ENCODE measurements around the gene ARID3B.
"Not testable (repeated sequence)": the region's sequence is repeated elsewhere in the genome, so short reads cannot be mapped to it uniquely, and the experiment has no call there.

Gene ARID3B

GRCh38 chr15:74537736-74538135 is 3.3 kb upstream of the ARID3B start:
- DNase-seq (ENCODE audit: low read depth), result no peak

- not testable (repeated sequence) for DNase-seq (ENCODE audit: low read depth)
These were observed 1.5 kb upstream of the ARID3B start for GRCh38 chr15:74539521-74539920.

- no peak for DNase-seq (ENCODE audit: low read depth)
These were observed 759 bp upstream of the ARID3B start for GRCh38 chr15:74540161-74540760.

GRCh38 chr15:74541494-74542165 is 610 bp downstream of the ARID3B start:
- DNase-seq (ENCODE audit: low read depth), result peak; percentile 21

- DNase-seq (ENCODE audit: low read depth), result no peak
These were observed 1.4 kb downstream of the ARID3B start for GRCh38 chr15:74542166-74543042.

- no peak for DNase-seq (ENCODE audit: low read depth)
These were observed 2.0 kb downstream of the ARID3B start for GRCh38 chr15:74543043-74543422.

GRCh38 chr15:74543583-74543982 is 2.6 kb downstream of the ARID3B start:
- DNase-seq (ENCODE audit: low read depth), result no peak

GRCh38 chr15:74545086-74545485 is 4.1 kb downstream of the ARID3B start:
- DNase-seq (ENCODE audit: low read depth), result no peak

GRCh38 chr15:74545776-74546656 is 5.0 kb downstream of the ARID3B start:
- peak; percentile 91 for DNase-seq (ENCODE audit: low read depth)

- no peak for DNase-seq (ENCODE audit: low read depth)
These were observed 6.6 kb downstream of the ARID3B start for GRCh38 chr15:74547616-74548015.

- DNase-seq (ENCODE audit: low read depth), result no peak
These were observed 7.2 kb downstream of the ARID3B start for GRCh38 chr15:74548241-74548640.

- no peak for DNase-seq (ENCODE audit: low read depth)
These were observed 8.8 kb downstream of the ARID3B start for GRCh38 chr15:74549816-74550215.

- DNase-seq (ENCODE audit: low read depth), result no peak
These were observed 10.7 kb downstream of the ARID3B start for GRCh38 chr15:74551714-74552113.

- no peak for DNase-seq (ENCODE audit: low read depth)
These were observed 11.9 kb downstream of the ARID3B start for GRCh38 chr15:74552773-74553441.

GRCh38 chr15:74555192-74555591 is 14.2 kb downstream of the ARID3B start:
- DNase-seq (ENCODE audit: low read depth), result no peak

- no peak for DNase-seq (ENCODE audit: low read depth)
These were observed 17.7 kb downstream of the ARID3B start for GRCh38 chr15:74558706-74559105.

GRCh38 chr15:74563442-74563841 is 22.4 kb downstream of the ARID3B start:
- no peak for DNase-seq (ENCODE audit: low read depth)

GRCh38 chr15:74564182-74564581 is 23.2 kb downstream of the ARID3B start:
- no peak for DNase-seq (ENCODE audit: low read depth)

GRCh38 chr15:74565381-74566085 is 24.5 kb downstream of the ARID3B start:
- no peak for DNase-seq (ENCODE audit: low read depth)

- no peak for DNase-seq (ENCODE audit: low read depth)
These were observed 27.6 kb downstream of the ARID3B start for GRCh38 chr15:74568594-74568993.

GRCh38 chr15:74569731-74570070 is 28.7 kb downstream of the ARID3B start:
- no peak for DNase-seq (ENCODE audit: low read depth)

Data from stimulated activated CD8-positive, alpha-beta memory T cell treated with anti-CD3 and anti-CD28 coated beads, Interleukin-15, amount 100 ng/mL, for 24 hours (primary cell).